Measurements from ENCODE around the gene SEPHS2.

Gene SEPHS2

GRCh38 chr16:30445408-30446202 is at the start of gene SEPHS2 (continued):
- TF ChIP-seq KLF1 (tag by site-specific recombination; IDR thresholded peaks at IDR 0.05) (no peak), AEBP2 (tag by site-specific recombination; IDR thresholded peaks at IDR 0.05; ENCODE audit: borderline replicate concordance) (no peak), ZNF747 (tag by site-specific recombination; IDR thresholded peaks at IDR 0.05) (no peak), ZNF169 (tag by site-specific recombination; IDR thresholded peaks at IDR 0.05) (no peak), ZNF600 (tag by site-specific recombination; IDR thresholded peaks at IDR 0.05) (no peak; the same call in 1 of the 2 replicates), PBX3 (CRISPR knock-in tag; IDR thresholded peaks at IDR 0.05) (0 out of 2 replicates have a peak, but pooled peaks have one; percentile 71), KLF16 (tag by site-specific recombination; IDR thresholded peaks at IDR 0.05) (peak; percentile 38; the same call in 1 of the 2 replicates), PRDM1 (tag by site-specific recombination; IDR thresholded peaks at IDR 0.05) (no peak), ZNF624 (tag by site-specific recombination; IDR thresholded peaks at IDR 0.05) (no peak), ZNF174 (tag by site-specific recombination; IDR thresholded peaks at IDR 0.05) (no peak), ZNF19 (tag by site-specific recombination; IDR thresholded peaks at IDR 0.05; ENCODE audit: low read depth) (no peak), YY1 (tag by site-specific recombination; IDR thresholded peaks at IDR 0.05) (peak; percentile 72), ZSCAN16 (tag by site-specific recombination; IDR thresholded peaks at IDR 0.05) (no peak), ZNF10 (tag by site-specific recombination; IDR thresholded peaks at IDR 0.05) (0 out of 2 replicates have a peak, but pooled peaks have one; percentile 19), ZNF626 (tag by site-specific recombination; IDR thresholded peaks at IDR 0.05) (no peak; the same call in 1 of the 2 replicates), PRDM6 (tag by site-specific recombination; IDR thresholded peaks at IDR 0.05) (no peak), IKZF3 (tag by site-specific recombination; IDR thresholded peaks at IDR 0.05) (peak; percentile 93), ZBTB1 (tag by site-specific recombination; IDR thresholded peaks at IDR 0.05) (no peak), ZNF558 (tag by site-specific recombination; IDR thresholded peaks at IDR 0.05) (peak; percentile 49; the same call in 1 of the 2 replicates), ZNF121 (tag by site-specific recombination; IDR thresholded peaks at IDR 0.05) (peak; percentile 48; the same call in 1 of the 2 replicates), ZNF776 (tag by site-specific recombination; IDR thresholded peaks at IDR 0.05; ENCODE audit: borderline replicate concordance) (no peak), ZNF623 (tag by site-specific recombination; IDR thresholded peaks at IDR 0.05) (no peak), ZNF366 (tag by site-specific recombination; conservative IDR thresholded peaks at IDR 0.05) (peak; percentile 60), ZNF645 (tag by site-specific recombination; IDR thresholded peaks at IDR 0.05) (no peak), ZNF223 (tag by site-specific recombination; IDR thresholded peaks at IDR 0.05) (no peak), ZNF16 (tag by site-specific recombination; IDR thresholded peaks at IDR 0.05; ENCODE audit: low read depth) (no peak), ZXDB (tag by site-specific recombination; IDR thresholded peaks at IDR 0.05) (peak; percentile 79), FEZF1 (tag by site-specific recombination; IDR thresholded peaks at IDR 0.05) (peak; percentile 53), HOXC10 (CRISPR knock-in tag; IDR thresholded peaks at IDR 0.05) (0 out of 2 replicates have a peak, but pooled peaks have one; percentile 21), MEIS1 (CRISPR knock-in tag; IDR thresholded peaks at IDR 0.05; ENCODE audit: borderline replicate concordance) (no peak)

All from HEK293 (cell line).